Keratinocyte (primary cell): ENCODE results near the gene HOMER2. TPM values are rescaled to one million over a fixed set of nuclear protein-coding genes. Genes with fewer than 3 reads are reported as not detected.

ENCODE experiments used
- DNase-seq: peaks from one replicate; pipeline ENCODE4 v3.0.0-alpha.2; 2011; ENCODE audit warnings: low read depth, missing footprints, low spot score
- FAIRE-seq: peaks from 2 replicates; lab custom pipeline; 2011; peaks lifted over from hg19 to GRCh38; lab: Jason Lieb, UNC
- H2AFZ ChIP-seq: 2 replicates; pipeline ENCODE4 v1.6.0; 2012; ENCODE audit warnings: low read length, control low read depth, inconsistent platforms; ENCODE audit not compliant: control insufficient read depth
- H3K27ac ChIP-seq: 2 replicates; pipeline ENCODE4 v1.5.1; 2011; ENCODE audit warnings: low read length; ENCODE audit not compliant: control insufficient read depth, insufficient read depth
- H3K27me3 ChIP-seq: 3 replicates; pipeline ENCODE4 v1.6.0; 2011; ENCODE audit warnings: low read length; ENCODE audit not compliant: control insufficient read depth, insufficient read depth; ENCODE audit errors: extremely low read depth
- H3K36me3 ChIP-seq, 2 experiments: 2 replicates in 1 of 2; 3 replicates in 1 of 2; pipeline ENCODE4 v1.5.1; 2011; ENCODE audit warnings: low read length in 2 of 2, mild to moderate bottlenecking in 1 of 2; ENCODE audit not compliant: control insufficient read depth in 2 of 2, insufficient read depth in 2 of 2; ENCODE audit errors: extremely low read depth in 1 of 2
- H3K4me1 ChIP-seq: 3 replicates; pipeline ENCODE4 v1.5.1; 2011; ENCODE audit warnings: low read length; ENCODE audit not compliant: control insufficient read depth, insufficient read depth; ENCODE audit errors: extremely low read depth
- H3K4me2 ChIP-seq: 3 replicates; pipeline ENCODE4 v1.6.0; 2011; ENCODE audit warnings: low read depth, low read length; ENCODE audit not compliant: control insufficient read depth, insufficient read depth; ENCODE audit errors: extremely low read depth
- H3K4me3 ChIP-seq, 3 experiments: fragments of 200-600 bp in 1 of 3; sonication (generic) in 1 of 3; 2 replicates in 2 of 3; 3 replicates in 1 of 3; pipeline ENCODE4 v1.5.1; 2011 to 2016; ENCODE audit warnings: low read length in 3 of 3, mild to moderate bottlenecking in 3 of 3, control low read depth in 2 of 3, inconsistent platforms in 1 of 3, low read depth in 1 of 3, mixed read lengths in 1 of 3, mixed run types in 1 of 3, moderate library complexity in 1 of 3; ENCODE audit not compliant: control insufficient read depth in 2 of 3, insufficient read depth in 2 of 3; ENCODE audit errors: extremely low read depth in 1 of 3
- H3K79me2 ChIP-seq: 2 replicates; pipeline ENCODE4 v1.6.0; 2012; ENCODE audit warnings: low read length; ENCODE audit not compliant: control insufficient read depth, insufficient read depth
- H3K9ac ChIP-seq: 3 replicates; pipeline ENCODE4 v1.6.0; 2011; ENCODE audit warnings: low read length; ENCODE audit not compliant: control insufficient read depth, insufficient read depth; ENCODE audit errors: extremely low read depth
- H3K9me1 ChIP-seq: 3 replicates; pipeline ENCODE4 v1.6.0; 2011; ENCODE audit warnings: low read length; ENCODE audit not compliant: control insufficient read depth, insufficient read depth; ENCODE audit errors: extremely low read depth
- H3K9me3 ChIP-seq: 2 replicates; pipeline ENCODE4 v1.5.1; 2012; ENCODE audit warnings: low read depth, low read length; ENCODE audit not compliant: control insufficient read depth
- H4K20me1 ChIP-seq: 3 replicates; pipeline ENCODE4 v1.6.0; 2011; ENCODE audit warnings: low read length; ENCODE audit not compliant: control insufficient read depth, insufficient read depth; ENCODE audit errors: extremely low read depth
- EZH2 ChIP-seq: IDR thresholded peaks from one replicate; pipeline ENCODE4 v1.6.1; 2012; ENCODE audit warnings: inconsistent platforms, mild to moderate bottlenecking, low read length, moderate library complexity
- dilution Hi-C: fragments of 300-500 bp; cut with MboI; formaldehyde crosslinking; loops from one replicate; pipeline ENCODE4 v1.7.0; 2020; ENCODE audit warnings: low sequenced_read_pairs; ENCODE audit not compliant: extremely low pct_ligation_motif_present
- polyA plus RNA-seq, 5 experiments: library from polyadenylated mRNA; depleted of rRNA in 3 of 5; stranded (reverse) in 3 of 5; stranded (forward) in 1 of 5; unstranded in 1 of 5; fragments of >200 nt; gene quantifications; 1 replicate in 1 of 5; 2 replicates in 3 of 5; 3 replicates in 1 of 5; pipeline versions ENCODE4 v1.2.1 to v1.2.3, GENCODE V29; 2011 to 2012; ENCODE audit warnings: missing spikeins in 2 of 5, low read depth in 1 of 5, low replicate concordance in 1 of 5
- TF ChIP-seq, protein P1 (sequence below), 3 experiments: IDR thresholded peaks in 1 of 3; conservative IDR thresholded peaks in 1 of 3; optimal IDR thresholded peaks in 1 of 3; 2 replicates in 2 of 3; 3 replicates in 1 of 3; pipeline versions ENCODE3 to v1.5.1; 2011; ENCODE audit warnings: low read length in 3 of 3, mild to moderate bottlenecking in 3 of 3, moderate library complexity in 2 of 3, control low read depth in 1 of 3, inconsistent platforms in 1 of 3; ENCODE audit not compliant: insufficient read depth in 2 of 3; ENCODE audit errors: extremely low read depth in 1 of 3

The HOMER2 gene
- polyA plus RNA-seq, 1 donor (not counting 4 experiments of a cell fraction or from before 2014, with no cell fraction given): 12.4 TPM

DNA sequence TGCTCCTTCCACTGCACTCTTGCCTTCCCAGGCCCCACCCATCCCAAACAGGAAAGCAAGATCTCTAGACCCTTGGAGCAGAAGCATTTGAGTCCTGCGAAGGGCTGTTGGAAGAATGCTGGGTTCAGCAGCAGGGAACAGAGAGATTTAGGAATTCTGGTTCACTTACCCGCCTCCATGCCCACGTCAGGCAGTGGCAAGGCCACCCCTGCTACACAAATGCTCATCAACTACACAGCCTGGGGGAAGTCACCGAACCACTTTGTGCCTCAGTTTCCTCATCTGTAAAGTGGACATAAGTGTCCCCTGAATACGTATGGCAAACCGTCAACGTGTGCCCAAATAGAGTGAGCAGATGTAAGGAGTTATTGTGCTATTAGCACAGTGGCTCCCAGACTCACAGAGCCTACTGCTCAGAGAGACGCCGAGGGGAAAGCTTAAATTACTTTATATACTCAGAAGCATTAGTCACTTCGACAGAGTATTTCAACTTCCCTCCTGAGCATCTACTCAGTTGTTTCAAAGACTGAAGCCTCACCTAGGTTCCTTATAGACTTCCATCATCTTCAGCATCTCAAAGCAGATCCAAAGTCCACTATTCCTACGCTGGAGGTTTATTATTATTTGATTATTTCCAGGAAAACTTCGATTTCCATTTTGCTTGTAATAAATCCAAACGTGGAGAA is 905 bp downstream of the HOMER2 start:
- Histone ChIP-seq H2AFZ (peak overlapping the region; percentile 56), H3K27ac (no peak overlapping the region), H3K36me3 (no peaks in the 10 kb centered on the region), H3K4me2 (peak overlapping the region; percentile 70), H4K20me1 (no peaks in the 10 kb centered on the region), H3K4me1 (peaks cover 4% of the 10 kb centered on the region), H3K9ac (peak overlapping the region; percentile 52), H3K9me3 (no peaks in the 10 kb centered on the region), H3K27me3 (peaks cover 9% of the 10 kb centered on the region), H3K79me2 (no peaks in the 10 kb centered on the region), H3K9me1 (no peaks in the 10 kb centered on the region), H3K4me3 (peak overlapping the region; percentile 58 to 73 (median 67))
- peak; percentile 39 for TF ChIP-seq EZH2
- TF ChIP-seq, protein P1, sequence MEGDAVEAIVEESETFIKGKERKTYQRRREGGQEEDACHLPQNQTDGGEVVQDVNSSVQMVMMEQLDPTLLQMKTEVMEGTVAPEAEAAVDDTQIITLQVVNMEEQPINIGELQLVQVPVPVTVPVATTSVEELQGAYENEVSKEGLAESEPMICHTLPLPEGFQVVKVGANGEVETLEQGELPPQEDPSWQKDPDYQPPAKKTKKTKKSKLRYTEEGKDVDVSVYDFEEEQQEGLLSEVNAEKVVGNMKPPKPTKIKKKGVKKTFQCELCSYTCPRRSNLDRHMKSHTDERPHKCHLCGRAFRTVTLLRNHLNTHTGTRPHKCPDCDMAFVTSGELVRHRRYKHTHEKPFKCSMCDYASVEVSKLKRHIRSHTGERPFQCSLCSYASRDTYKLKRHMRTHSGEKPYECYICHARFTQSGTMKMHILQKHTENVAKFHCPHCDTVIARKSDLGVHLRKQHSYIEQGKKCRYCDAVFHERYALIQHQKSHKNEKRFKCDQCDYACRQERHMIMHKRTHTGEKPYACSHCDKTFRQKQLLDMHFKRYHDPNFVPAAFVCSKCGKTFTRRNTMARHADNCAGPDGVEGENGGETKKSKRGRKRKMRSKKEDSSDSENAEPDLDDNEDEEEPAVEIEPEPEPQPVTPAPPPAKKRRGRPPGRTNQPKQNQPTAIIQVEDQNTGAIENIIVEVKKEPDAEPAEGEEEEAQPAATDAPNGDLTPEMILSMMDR (optimal IDR thresholded peaks at IDR 0.05 in 1 of 3, IDR thresholded peaks at IDR 0.05 in 1 of 3, conservative IDR thresholded peaks at IDR 0.05 in 1 of 3; ENCODE audit: extremely low read depth in 1 of 3, insufficient read depth in 2 of 3, low read length in 3 of 3): no peak
- FAIRE-seq: no peak
- no peak for DNase-seq
- dilution Hi-C loops: no loop called here

DNA sequence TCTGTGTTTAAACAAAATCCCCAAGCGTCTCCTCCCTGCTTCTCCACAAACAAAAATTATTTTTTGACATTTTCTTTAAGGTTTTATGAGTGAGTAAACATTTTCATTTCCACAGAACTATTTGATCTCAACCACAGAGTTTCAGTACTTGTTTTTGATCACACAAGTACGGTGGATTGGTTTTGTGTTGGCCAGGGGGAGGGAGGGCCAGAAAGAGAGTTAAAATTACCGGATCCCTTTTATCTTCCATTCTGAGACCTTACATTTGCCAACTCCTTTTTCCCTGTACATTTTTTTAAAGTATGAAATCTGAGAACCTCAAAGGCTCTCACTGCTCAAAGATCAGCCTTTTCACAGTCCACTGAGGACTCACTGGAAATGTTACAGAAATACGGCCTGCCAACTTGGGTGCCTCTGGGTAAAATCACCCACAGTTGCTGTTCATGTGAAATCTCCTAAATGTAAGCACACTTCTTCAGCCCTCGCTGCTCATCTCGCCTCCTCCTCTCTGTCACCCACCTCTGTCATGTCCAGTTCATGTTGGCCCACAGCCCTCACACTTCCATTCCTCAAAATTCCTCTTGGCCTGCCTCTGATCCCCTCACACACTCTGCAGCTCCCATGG is 1.7 kb downstream of the HOMER2 start:
- Histone ChIP-seq H3K27ac (no peak overlapping the region), H3K9ac (no peak overlapping the region), H3K36me3 (no peaks in the 10 kb centered on the region), H3K79me2 (no peaks in the 10 kb centered on the region), H3K4me1 (peaks cover 4% of the 10 kb centered on the region), H4K20me1 (no peaks in the 10 kb centered on the region), H3K4me2 (no peak overlapping the region), H2AFZ (no peak overlapping the region), H3K9me3 (no peaks in the 10 kb centered on the region), H3K27me3 (peaks cover 9% of the 10 kb centered on the region), H3K9me1 (no peaks in the 10 kb centered on the region), H3K4me3 (no peak overlapping the region)
- TF ChIP-seq, protein P1 (optimal IDR thresholded peaks at IDR 0.05 in 1 of 3, IDR thresholded peaks at IDR 0.05 in 1 of 3, conservative IDR thresholded peaks at IDR 0.05 in 1 of 3; ENCODE audit: extremely low read depth in 1 of 3, insufficient read depth in 2 of 3, low read length in 3 of 3): no peak
- no peak for TF ChIP-seq EZH2
- DNase-seq: no peak
- dilution Hi-C loops: no loop called here
- FAIRE-seq: no peak
